Liver (tissue), 3 donors: ENCODE data around the gene FGFR3.

Experiments
- FOXA1 ChIP-seq: IDR thresholded peaks from 2 replicates; pipeline ENCODE4 v1.6.1; 2016; ENCODE audit warnings: antibody characterized with exemption
- GABPA ChIP-seq, 2 donors: IDR thresholded peaks in 1 of 2; conservative IDR thresholded peaks in 1 of 2; 2 replicates each; pipeline ENCODE4 v1.6.1; 2016; ENCODE audit warnings: antibody characterized with exemption in 2 of 2, mild to moderate bottlenecking in 1 of 2, moderate library complexity in 1 of 2
- HNF4A ChIP-seq, 2 donors: conservative IDR thresholded peaks; 2 replicates each; pipeline ENCODE4 v1.6.1; 2016; ENCODE audit warnings: antibody characterized with exemption in 2 of 2, mild to moderate bottlenecking in 2 of 2
- JUND ChIP-seq, 2 donors: IDR thresholded peaks; 2 replicates each; pipeline ENCODE4 v1.6.1; 2016; ENCODE audit warnings: antibody characterized with exemption in 2 of 2
- RAD21 ChIP-seq, 2 donors: IDR thresholded peaks; 2 replicates each; pipeline ENCODE4 v1.6.1; 2016; ENCODE audit warnings: antibody characterized with exemption in 2 of 2, mild to moderate bottlenecking in 2 of 2
- RXRA ChIP-seq, 2 donors: IDR thresholded peaks; 2 replicates each; pipeline ENCODE4 v1.6.1; 2017 to 2018; ENCODE audit warnings: antibody characterized with exemption in 2 of 2, mild to moderate bottlenecking in 1 of 2
- SP1 ChIP-seq: IDR thresholded peaks from 2 replicates; pipeline ENCODE4 v1.6.1; 2018; ENCODE audit warnings: antibody characterized with exemption, mild to moderate bottlenecking
- TAF1 ChIP-seq: conservative IDR thresholded peaks from 2 replicates; pipeline ENCODE4 v1.6.1; 2016; ENCODE audit warnings: antibody characterized with exemption, mild to moderate bottlenecking
- YY1 ChIP-seq: IDR thresholded peaks from 2 replicates; pipeline ENCODE4 v1.6.1; 2016; ENCODE audit warnings: antibody characterized with exemption, mild to moderate bottlenecking
- TF ChIP-seq, protein P1 (sequence below): fragments of 150-350 bp; IDR thresholded peaks from 2 replicates; pipeline ENCODE4 v1.5.1; 2017; ENCODE audit warnings: improper control_type of control experiment, low read depth, low read length; ENCODE audit not compliant: missing input control
- TF ChIP-seq, protein P2 (sequence below): IDR thresholded peaks from 2 replicates; pipeline ENCODE4 v1.6.1; 2016; ENCODE audit warnings: antibody characterized with exemption
- TF ChIP-seq, protein P3 (sequence below): IDR thresholded peaks from 2 replicates; pipeline ENCODE4 v1.6.1; 2016; ENCODE audit warnings: antibody characterized with exemption, mild to moderate bottlenecking
- TF ChIP-seq, protein P4 (sequence below): IDR thresholded peaks from 2 replicates; pipeline ENCODE4 v1.6.1; 2016; ENCODE audit warnings: antibody characterized with exemption
- donor health status: healthy.
- donor health status: healthy.

DNA sequence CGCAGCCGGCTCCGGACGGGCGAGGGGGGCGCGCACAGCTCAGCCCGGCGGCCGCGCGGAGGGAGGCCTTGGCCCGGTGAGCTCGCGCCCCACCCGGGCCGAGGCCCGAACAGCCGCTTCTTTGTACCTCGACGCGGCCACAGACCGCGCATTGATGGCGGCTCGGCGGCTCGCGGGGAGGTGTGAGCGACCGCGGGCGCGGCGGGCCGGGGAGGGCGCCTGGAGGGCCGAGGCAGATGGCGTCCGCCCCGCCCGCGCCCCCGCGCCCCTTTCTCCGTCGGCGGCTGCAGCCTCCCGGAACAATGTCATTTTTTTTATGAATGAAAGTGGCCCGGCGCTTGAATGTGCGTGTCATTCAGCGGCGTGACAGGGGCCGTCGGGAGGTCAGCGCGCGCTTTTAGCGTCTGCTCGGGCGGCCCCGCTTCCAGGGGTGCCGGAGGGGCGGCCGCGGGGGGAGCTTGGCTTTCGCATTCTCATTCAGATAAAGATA lies 1.8 kb downstream of the FGFR3 start:
- TF ChIP-seq GABPA (IDR thresholded peaks at IDR 0.05 in 1 of 2, conservative IDR thresholded peaks at IDR 0.05 in 1 of 2) (no peak), TAF1 (no peak), YY1 (no peak), RXRA (IDR thresholded peaks at IDR 0.05) (no peak), SP1 (no peak), FOXA1 (no peak), HNF4A (conservative IDR thresholded peaks at IDR 0.05) (no peak), RAD21 (IDR thresholded peaks at IDR 0.05) (no peak), JUND (IDR thresholded peaks at IDR 0.05) (no peak)
- TF ChIP-seq, protein P1, sequence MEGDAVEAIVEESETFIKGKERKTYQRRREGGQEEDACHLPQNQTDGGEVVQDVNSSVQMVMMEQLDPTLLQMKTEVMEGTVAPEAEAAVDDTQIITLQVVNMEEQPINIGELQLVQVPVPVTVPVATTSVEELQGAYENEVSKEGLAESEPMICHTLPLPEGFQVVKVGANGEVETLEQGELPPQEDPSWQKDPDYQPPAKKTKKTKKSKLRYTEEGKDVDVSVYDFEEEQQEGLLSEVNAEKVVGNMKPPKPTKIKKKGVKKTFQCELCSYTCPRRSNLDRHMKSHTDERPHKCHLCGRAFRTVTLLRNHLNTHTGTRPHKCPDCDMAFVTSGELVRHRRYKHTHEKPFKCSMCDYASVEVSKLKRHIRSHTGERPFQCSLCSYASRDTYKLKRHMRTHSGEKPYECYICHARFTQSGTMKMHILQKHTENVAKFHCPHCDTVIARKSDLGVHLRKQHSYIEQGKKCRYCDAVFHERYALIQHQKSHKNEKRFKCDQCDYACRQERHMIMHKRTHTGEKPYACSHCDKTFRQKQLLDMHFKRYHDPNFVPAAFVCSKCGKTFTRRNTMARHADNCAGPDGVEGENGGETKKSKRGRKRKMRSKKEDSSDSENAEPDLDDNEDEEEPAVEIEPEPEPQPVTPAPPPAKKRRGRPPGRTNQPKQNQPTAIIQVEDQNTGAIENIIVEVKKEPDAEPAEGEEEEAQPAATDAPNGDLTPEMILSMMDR, result no peak
- TF ChIP-seq, protein P2, sequence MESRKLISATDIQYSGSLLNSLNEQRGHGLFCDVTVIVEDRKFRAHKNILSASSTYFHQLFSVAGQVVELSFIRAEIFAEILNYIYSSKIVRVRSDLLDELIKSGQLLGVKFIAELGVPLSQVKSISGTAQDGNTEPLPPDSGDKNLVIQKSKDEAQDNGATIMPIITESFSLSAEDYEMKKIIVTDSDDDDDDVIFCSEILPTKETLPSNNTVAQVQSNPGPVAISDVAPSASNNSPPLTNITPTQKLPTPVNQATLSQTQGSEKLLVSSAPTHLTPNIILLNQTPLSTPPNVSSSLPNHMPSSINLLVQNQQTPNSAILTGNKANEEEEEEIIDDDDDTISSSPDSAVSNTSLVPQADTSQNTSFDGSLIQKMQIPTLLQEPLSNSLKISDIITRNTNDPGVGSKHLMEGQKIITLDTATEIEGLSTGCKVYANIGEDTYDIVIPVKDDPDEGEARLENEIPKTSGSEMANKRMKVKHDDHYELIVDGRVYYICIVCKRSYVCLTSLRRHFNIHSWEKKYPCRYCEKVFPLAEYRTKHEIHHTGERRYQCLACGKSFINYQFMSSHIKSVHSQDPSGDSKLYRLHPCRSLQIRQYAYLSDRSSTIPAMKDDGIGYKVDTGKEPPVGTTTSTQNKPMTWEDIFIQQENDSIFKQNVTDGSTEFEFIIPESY, result no peak
- TF ChIP-seq, protein P3, sequence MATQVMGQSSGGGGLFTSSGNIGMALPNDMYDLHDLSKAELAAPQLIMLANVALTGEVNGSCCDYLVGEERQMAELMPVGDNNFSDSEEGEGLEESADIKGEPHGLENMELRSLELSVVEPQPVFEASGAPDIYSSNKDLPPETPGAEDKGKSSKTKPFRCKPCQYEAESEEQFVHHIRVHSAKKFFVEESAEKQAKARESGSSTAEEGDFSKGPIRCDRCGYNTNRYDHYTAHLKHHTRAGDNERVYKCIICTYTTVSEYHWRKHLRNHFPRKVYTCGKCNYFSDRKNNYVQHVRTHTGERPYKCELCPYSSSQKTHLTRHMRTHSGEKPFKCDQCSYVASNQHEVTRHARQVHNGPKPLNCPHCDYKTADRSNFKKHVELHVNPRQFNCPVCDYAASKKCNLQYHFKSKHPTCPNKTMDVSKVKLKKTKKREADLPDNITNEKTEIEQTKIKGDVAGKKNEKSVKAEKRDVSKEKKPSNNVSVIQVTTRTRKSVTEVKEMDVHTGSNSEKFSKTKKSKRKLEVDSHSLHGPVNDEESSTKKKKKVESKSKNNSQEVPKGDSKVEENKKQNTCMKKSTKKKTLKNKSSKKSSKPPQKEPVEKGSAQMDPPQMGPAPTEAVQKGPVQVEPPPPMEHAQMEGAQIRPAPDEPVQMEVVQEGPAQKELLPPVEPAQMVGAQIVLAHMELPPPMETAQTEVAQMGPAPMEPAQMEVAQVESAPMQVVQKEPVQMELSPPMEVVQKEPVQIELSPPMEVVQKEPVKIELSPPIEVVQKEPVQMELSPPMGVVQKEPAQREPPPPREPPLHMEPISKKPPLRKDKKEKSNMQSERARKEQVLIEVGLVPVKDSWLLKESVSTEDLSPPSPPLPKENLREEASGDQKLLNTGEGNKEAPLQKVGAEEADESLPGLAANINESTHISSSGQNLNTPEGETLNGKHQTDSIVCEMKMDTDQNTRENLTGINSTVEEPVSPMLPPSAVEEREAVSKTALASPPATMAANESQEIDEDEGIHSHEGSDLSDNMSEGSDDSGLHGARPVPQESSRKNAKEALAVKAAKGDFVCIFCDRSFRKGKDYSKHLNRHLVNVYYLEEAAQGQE, result no peak
- TF ChIP-seq, protein P4, sequence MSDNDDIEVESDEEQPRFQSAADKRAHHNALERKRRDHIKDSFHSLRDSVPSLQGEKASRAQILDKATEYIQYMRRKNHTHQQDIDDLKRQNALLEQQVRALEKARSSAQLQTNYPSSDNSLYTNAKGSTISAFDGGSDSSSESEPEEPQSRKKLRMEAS, result no peak
